A549 (cell line): Measurements from ENCODE around the gene GLUD2. TPM values are rescaled to one million over a fixed set of nuclear protein-coding genes. Genes with fewer than 3 reads are reported as not detected.
A peak's percentile ranks its signal among the peaks of the same experiment; 100 is the strongest.

Source experiments
- ATAC-seq, 2 experiments: fragments of 200-7000 bp in 1 of 2; fragments of >200 bp in 1 of 2; cut with Nextera tagmentation in 1 of 2; cut with Tn5 transposase in 1 of 2; 3 replicates each; pipeline versions ENCODE4 v1.8.0 to v1.9.1; 2018 to 2020; ENCODE audit warnings: mild to moderate bottlenecking in 1 of 2, moderate library complexity in 1 of 2
- CTCF ChIA-PET: fragments of 300-600 bp; sonication (Branson Sonifier 250); formaldehyde crosslinking; extraction: SDS; loops from one replicate; lab custom pipeline; 2021; ENCODE audit warnings: antibody characterized with exemption, inconsistent platforms; lab: Yijun Ruan, JAX
- POLR2A ChIA-PET: fragments of 350-600 bp; formaldehyde crosslinking; extraction: SDS; loops from one replicate; lab custom pipeline; 2021; ENCODE audit warnings: antibody characterized with exemption, inconsistent platforms; lab: Yijun Ruan, JAX
- DNase-seq, 2 experiments: peaks; one replicate each; pipeline versions ENCODE4 v3.0.0 to v3.0.0-alpha.2; 2011 to 2016; ENCODE audit warnings: low read depth in 1 of 2, low spot score in 1 of 2
- FAIRE-seq: peaks from 2 replicates; lab custom pipeline; 2011; peaks lifted over from hg19 to GRCh38; lab: Jason Lieb, UNC
- H3K27ac ChIP-seq, 2 experiments: fragments of >200 bp; sonication (Bioruptor Twin); formaldehyde crosslinking; 3 replicates each; pipeline ENCODE4 v1.5.1; 2016 to 2017
- H3K4me1 ChIP-seq: fragments of >200 bp; sonication (Bioruptor Twin); formaldehyde crosslinking; 3 replicates; pipeline ENCODE4 v1.6.1; 2016
- H3K4me2 ChIP-seq: fragments of >200 bp; sonication (Bioruptor Twin); formaldehyde crosslinking; 3 replicates; pipeline ENCODE4 v1.6.1; 2016
- H3K4me3 ChIP-seq: fragments of >200 bp; sonication (Bioruptor Twin); formaldehyde crosslinking; 3 replicates; pipeline ENCODE4 v1.5.1; 2016
- H3K9me3 ChIP-seq: fragments of >200 bp; sonication (Bioruptor Twin); formaldehyde crosslinking; 3 replicates; pipeline ENCODE4 v1.6.1; 2016
- BHLHE40 ChIP-seq: IDR thresholded peaks from 2 replicates; pipeline ENCODE4 v1.6.1; 2012; ENCODE audit warnings: low read depth, low read length, inconsistent platforms
- CBX8 ChIP-seq: fragments of 200-600 bp; sonication (generic); IDR thresholded peaks from 2 replicates; pipeline ENCODE4 v1.6.1; 2016
- CEBPB ChIP-seq, 2 experiments: fragments of >200 bp in 1 of 2; sonication (Bioruptor Twin) in 1 of 2; formaldehyde crosslinking in 1 of 2; IDR thresholded peaks; 2 replicates each; pipeline ENCODE4 v1.6.1; 2012 to 2016
- CHD4 ChIP-seq: fragments of 200-600 bp; sonication (generic); IDR thresholded peaks from 2 replicates; pipeline ENCODE4 v1.6.1; 2016; ENCODE audit warnings: antibody characterized with exemption, mild to moderate bottlenecking, borderline replicate concordance
- HDAC2 ChIP-seq: fragments of 200-600 bp; sonication (generic); IDR thresholded peaks from 2 replicates; pipeline ENCODE4 v1.6.1; 2016
- HOXB5 ChIP-seq: fragments of 250-450 bp; sonication (Bioruptor Pico); IDR thresholded peaks from 2 replicates; pipeline ENCODE4 v1.5.0; 2020; ENCODE audit warnings: mild to moderate bottlenecking, moderate library complexity
- MAFK ChIP-seq: fragments of 450-650 bp; IDR thresholded peaks from 2 replicates; pipeline ENCODE4 v1.6.1; 2014; ENCODE audit not compliant: partially characterized antibody
- MAZ ChIP-seq: fragments of 150-350 bp; IDR thresholded peaks from 2 replicates; pipeline ENCODE4 v1.6.1; 2014; ENCODE audit warnings: antibody characterized with exemption, low read depth, low read length, borderline replicate concordance
- MYC ChIP-seq: IDR thresholded peaks from 2 replicates; pipeline ENCODE4 v1.6.1; 2012; ENCODE audit warnings: mild to moderate bottlenecking, inconsistent platforms, low read length, improper control_type of control experiment, borderline replicate concordance
- NPAS2 ChIP-seq: fragments of 250-450 bp; sonication (Bioruptor Pico); IDR thresholded peaks from 2 replicates; pipeline ENCODE4 v1.8.0; 2022; ENCODE audit warnings: mild to moderate bottlenecking, moderate library complexity, borderline replicate concordance
- PHF8 ChIP-seq: fragments of 200-600 bp; sonication (generic); IDR thresholded peaks from 2 replicates; pipeline ENCODE4 v1.6.1; 2016; ENCODE audit warnings: low read depth, mild to moderate bottlenecking, antibody characterized with exemption, moderate library complexity, borderline replicate concordance
- POLR2AphosphoS2 ChIP-seq: conservative IDR thresholded peaks from 2 replicates; pipeline ENCODE4 v1.6.1; 2012; ENCODE audit warnings: low read length, improper control_type of control experiment, inconsistent platforms
- RAD21 ChIP-seq, 2 experiments: fragments of >200 bp in 1 of 2; sonication (Bioruptor Twin) in 1 of 2; formaldehyde crosslinking in 1 of 2; IDR thresholded peaks in 1 of 2; conservative IDR thresholded peaks in 1 of 2; 2 replicates in 1 of 2; 3 replicates in 1 of 2; pipeline ENCODE4 v1.6.1; 2012 to 2018; ENCODE audit warnings: inconsistent platforms in 1 of 2
- RNF2 ChIP-seq: fragments of 200-600 bp; sonication (generic); IDR thresholded peaks from 2 replicates; pipeline ENCODE4 v1.6.1; 2016; ENCODE audit warnings: low read depth, mild to moderate bottlenecking, antibody characterized with exemption, moderate library complexity, borderline replicate concordance
- SMC3 ChIP-seq: fragments of >200 bp; sonication (Bioruptor Twin); formaldehyde crosslinking; IDR thresholded peaks from 3 replicates; pipeline ENCODE4 v1.6.1; 2018; ENCODE audit warnings: inconsistent platforms
- WGBS: methylation state at CpG from one replicate; pipeline ENCODE4 v1.1.6; 2017; ENCODE audit errors: missing lambda C conversion rate; 5-methylcytosine and 5-hydroxymethylcytosine counted together
- polyA plus RNA-seq, 4 experiments: library from polyadenylated mRNA; depleted of rRNA in 3 of 4; stranded (reverse); fragments of >200 nt; fragmentation: RNase III in 1 of 4; extraction: RNeasy Plus Mini Kit Qiagen cat#74134 plus additional on column Dnase treatment in 1 of 4; gene quantifications; 2 replicates in 3 of 4; 3 replicates in 1 of 4; pipeline ENCODE4 v1.2.3, GENCODE V29; 2011 to 2017
- TF ChIP-seq, protein P1 (sequence below): fragments of 450-650 bp; IDR thresholded peaks from 2 replicates; pipeline ENCODE4 v1.6.1; 2014; ENCODE audit warnings: antibody characterized with exemption
- TF ChIP-seq, protein P2 (sequence below): fragments of 250-450 bp; sonication (Bioruptor Pico); IDR thresholded peaks from 2 replicates; pipeline ENCODE4 v1.5.0; 2020; ENCODE audit warnings: low read depth, mild to moderate bottlenecking, moderate library complexity
- TF ChIP-seq, protein P3 (sequence below): fragments of >200 bp; sonication (Bioruptor Twin); formaldehyde crosslinking; IDR thresholded peaks from 3 replicates; pipeline ENCODE4 v1.6.1; 2016
- TF ChIP-seq, protein P4 (sequence below): fragments of 200-600 bp; sonication (generic); IDR thresholded peaks from 2 replicates; pipeline ENCODE4 v1.6.1; 2016; ENCODE audit warnings: antibody characterized with exemption, mild to moderate bottlenecking, moderate library complexity

The GLUD2 gene
- polyA plus RNA-seq, 2 of the 4 experiments (the other 2 are of a cell fraction): 2.8 to 4.2 TPM

DNA sequence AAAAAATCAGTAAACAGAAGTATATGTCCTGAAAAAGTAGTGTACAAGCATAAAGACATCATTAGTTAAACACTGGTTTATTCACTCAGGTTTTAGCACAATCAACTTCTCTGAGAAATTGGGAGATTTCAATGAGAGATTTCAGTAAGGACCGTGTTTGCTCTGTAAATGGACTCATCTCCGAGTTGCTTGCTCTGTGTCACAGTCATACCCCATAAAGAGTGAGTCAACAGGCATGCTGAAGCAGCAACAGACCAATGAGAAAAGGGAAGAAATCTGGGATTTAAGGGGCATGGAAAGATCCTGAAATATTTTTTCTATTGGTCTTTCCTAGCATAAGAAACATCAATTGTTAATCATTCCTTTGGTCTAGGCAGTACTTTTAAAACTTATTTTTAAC lies 4.7 kb downstream of the GLUD2 start:
- no peak overlapping the region for H3K4me2 ChIP-seq
- ATAC-seq: 0 out of 6 replicates have a peak, but pooled peaks of 1 of the 2 experiments have one; percentile 32
- peak in 1 of 2 experiments; percentile 13 for DNase-seq
- H3K4me3 ChIP-seq: no peak overlapping the region
- TF ChIP-seq CBX8 (no peak), NPAS2 (CRISPR knock-in tag) (no peak), CHD4 (no peak), PHF8 (no peak), CEBPB (IDR thresholded peaks at IDR 0.05) (no peak), MAFK (no peak), RNF2 (no peak), MAZ (no peak), RAD21 (conservative IDR thresholded peaks at IDR 0.05 in 1 of 2, IDR thresholded peaks at IDR 0.05 in 1 of 2) (no peak), BHLHE40 (no peak), SMC3 (no peak), POLR2AphosphoS2 (no peak), HOXB5 (no peak), MYC (no peak)
- TF ChIP-seq, protein P1, sequence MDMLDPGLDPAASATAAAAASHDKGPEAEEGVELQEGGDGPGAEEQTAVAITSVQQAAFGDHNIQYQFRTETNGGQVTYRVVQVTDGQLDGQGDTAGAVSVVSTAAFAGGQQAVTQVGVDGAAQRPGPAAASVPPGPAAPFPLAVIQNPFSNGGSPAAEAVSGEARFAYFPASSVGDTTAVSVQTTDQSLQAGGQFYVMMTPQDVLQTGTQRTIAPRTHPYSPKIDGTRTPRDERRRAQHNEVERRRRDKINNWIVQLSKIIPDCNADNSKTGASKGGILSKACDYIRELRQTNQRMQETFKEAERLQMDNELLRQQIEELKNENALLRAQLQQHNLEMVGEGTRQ: no peak
- TF ChIP-seq, protein P2, sequence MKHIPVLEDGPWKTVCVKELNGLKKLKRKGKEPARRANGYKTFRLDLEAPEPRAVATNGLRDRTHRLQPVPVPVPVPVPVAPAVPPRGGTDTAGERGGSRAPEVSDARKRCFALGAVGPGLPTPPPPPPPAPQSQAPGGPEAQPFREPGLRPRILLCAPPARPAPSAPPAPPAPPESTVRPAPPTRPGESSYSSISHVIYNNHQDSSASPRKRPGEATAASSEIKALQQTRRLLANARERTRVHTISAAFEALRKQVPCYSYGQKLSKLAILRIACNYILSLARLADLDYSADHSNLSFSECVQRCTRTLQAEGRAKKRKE (CRISPR knock-in tag): no peak
- TF ChIP-seq, protein P3, sequence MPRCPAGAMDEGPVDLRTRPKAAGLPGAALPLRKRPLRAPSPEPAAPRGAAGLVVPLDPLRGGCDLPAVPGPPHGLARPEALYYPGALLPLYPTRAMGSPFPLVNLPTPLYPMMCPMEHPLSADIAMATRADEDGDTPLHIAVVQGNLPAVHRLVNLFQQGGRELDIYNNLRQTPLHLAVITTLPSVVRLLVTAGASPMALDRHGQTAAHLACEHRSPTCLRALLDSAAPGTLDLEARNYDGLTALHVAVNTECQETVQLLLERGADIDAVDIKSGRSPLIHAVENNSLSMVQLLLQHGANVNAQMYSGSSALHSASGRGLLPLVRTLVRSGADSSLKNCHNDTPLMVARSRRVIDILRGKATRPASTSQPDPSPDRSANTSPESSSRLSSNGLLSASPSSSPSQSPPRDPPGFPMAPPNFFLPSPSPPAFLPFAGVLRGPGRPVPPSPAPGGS: no peak
- H3K27ac ChIP-seq: no peak overlapping the region
- no peak for FAIRE-seq
- H3K9me3 ChIP-seq: no peaks in the 10 kb centered on the region
- no peaks in the 10 kb centered on the region for H3K4me1 ChIP-seq
- ChIA-PET CTCF (interaction anchor here (0.8 kb wide), 1 partner anchor 23 kb away, joined by 3 read pairs; no protein-coding TSS in a partner anchor), POLR2A (no interaction called here)
- WGBS: 7% methylated on average over 2 of the region's 2 CpGs

DNA sequence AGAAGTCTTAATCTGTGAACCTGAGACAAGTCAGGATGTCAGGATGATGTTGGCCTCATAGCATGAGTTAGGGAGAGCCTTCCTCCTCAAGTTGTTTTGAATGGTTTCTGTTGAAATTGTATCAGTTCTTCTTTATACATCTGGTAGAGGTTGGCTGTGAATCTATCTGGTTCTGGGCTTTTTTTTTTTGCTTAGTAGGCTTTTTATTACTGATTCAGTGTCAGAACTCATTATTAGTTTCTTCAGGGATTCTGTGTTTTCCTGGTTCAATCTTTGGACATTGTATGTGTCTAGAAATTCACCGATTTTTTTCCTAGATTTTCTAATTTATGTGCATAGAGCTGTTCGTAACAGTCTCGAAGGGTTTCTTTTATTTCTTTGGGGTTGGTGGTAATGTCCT lies 14.9 kb downstream of the GLUD2 start:
- WGBS: 20% methylated on average over 3 of the region's 3 CpGs

More for the DNA sequence above, 14.9 kb downstream of the GLUD2 start:
- FAIRE-seq (no peak), DNase-seq (no peak), ATAC-seq (no peak)
- no peak overlapping the region for H3K4me2 ChIP-seq
- TF ChIP-seq HDAC2 (no peak), MAFK (peak; percentile 18)
- TF ChIP-seq, protein P4, sequence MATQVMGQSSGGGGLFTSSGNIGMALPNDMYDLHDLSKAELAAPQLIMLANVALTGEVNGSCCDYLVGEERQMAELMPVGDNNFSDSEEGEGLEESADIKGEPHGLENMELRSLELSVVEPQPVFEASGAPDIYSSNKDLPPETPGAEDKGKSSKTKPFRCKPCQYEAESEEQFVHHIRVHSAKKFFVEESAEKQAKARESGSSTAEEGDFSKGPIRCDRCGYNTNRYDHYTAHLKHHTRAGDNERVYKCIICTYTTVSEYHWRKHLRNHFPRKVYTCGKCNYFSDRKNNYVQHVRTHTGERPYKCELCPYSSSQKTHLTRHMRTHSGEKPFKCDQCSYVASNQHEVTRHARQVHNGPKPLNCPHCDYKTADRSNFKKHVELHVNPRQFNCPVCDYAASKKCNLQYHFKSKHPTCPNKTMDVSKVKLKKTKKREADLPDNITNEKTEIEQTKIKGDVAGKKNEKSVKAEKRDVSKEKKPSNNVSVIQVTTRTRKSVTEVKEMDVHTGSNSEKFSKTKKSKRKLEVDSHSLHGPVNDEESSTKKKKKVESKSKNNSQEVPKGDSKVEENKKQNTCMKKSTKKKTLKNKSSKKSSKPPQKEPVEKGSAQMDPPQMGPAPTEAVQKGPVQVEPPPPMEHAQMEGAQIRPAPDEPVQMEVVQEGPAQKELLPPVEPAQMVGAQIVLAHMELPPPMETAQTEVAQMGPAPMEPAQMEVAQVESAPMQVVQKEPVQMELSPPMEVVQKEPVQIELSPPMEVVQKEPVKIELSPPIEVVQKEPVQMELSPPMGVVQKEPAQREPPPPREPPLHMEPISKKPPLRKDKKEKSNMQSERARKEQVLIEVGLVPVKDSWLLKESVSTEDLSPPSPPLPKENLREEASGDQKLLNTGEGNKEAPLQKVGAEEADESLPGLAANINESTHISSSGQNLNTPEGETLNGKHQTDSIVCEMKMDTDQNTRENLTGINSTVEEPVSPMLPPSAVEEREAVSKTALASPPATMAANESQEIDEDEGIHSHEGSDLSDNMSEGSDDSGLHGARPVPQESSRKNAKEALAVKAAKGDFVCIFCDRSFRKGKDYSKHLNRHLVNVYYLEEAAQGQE: no peak
- H3K27ac ChIP-seq: no peak overlapping the region
- H3K4me1 ChIP-seq: no peaks in the 10 kb centered on the region
- ChIA-PET POLR2A (no interaction called here), CTCF (no interaction called here)
- H3K9me3 ChIP-seq: no peaks in the 10 kb centered on the region
- no peak overlapping the region for H3K4me3 ChIP-seq
